AG09319 (cell line): ENCODE results near the gene TTC28.

Experiments used
- DNase-seq: peaks from one replicate; pipeline ENCODE4 v3.0.0-alpha.2; 2010; ENCODE audit warnings: low read depth; ENCODE audit errors: extremely low read depth
- TF ChIP-seq, protein P1 (sequence below): IDR thresholded peaks from 2 replicates; pipeline ENCODE4 v1.5.1; 2011; ENCODE audit warnings: low read depth, mild to moderate bottlenecking, inconsistent platforms, low read length, moderate library complexity

Gene TTC28

GRCh38 chr22:28268171-28268570 lies 411.5 kb downstream of the TTC28 start:
- DNase-seq: no peak
- TF ChIP-seq, protein P1, sequence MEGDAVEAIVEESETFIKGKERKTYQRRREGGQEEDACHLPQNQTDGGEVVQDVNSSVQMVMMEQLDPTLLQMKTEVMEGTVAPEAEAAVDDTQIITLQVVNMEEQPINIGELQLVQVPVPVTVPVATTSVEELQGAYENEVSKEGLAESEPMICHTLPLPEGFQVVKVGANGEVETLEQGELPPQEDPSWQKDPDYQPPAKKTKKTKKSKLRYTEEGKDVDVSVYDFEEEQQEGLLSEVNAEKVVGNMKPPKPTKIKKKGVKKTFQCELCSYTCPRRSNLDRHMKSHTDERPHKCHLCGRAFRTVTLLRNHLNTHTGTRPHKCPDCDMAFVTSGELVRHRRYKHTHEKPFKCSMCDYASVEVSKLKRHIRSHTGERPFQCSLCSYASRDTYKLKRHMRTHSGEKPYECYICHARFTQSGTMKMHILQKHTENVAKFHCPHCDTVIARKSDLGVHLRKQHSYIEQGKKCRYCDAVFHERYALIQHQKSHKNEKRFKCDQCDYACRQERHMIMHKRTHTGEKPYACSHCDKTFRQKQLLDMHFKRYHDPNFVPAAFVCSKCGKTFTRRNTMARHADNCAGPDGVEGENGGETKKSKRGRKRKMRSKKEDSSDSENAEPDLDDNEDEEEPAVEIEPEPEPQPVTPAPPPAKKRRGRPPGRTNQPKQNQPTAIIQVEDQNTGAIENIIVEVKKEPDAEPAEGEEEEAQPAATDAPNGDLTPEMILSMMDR: no peak

- TF ChIP-seq, protein P1: no peak
- DNase-seq: no peak
Measured at GRCh38 chr22:28260619-28261018, 419.0 kb downstream of the TTC28 start.

- TF ChIP-seq, protein P1: no peak
- DNase-seq: no peak
Measured at GRCh38 chr22:28259774-28260312, 419.8 kb downstream of the TTC28 start.

DNA sequence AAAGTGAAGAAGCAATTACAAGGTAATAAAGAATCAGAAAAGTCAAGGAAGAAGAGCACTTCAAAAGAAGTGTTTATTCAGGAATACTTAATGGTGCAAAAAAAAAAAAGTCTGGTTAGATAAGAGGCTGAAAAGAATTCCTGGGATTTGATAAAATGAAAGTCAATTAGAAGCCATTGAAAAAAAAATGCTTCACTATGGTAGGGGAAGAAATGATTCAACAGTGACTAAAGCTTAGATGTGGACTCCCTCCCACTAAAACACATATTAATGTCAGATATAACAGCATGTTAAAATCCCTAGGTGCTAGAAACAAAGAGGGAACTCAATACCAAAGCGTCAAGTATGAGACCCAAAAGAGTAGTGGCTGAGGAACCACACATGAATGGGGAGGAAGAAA lies 425.2 kb downstream of the TTC28 start:
- DNase-seq: no peak
- TF ChIP-seq, protein P1: no peak

DNA sequence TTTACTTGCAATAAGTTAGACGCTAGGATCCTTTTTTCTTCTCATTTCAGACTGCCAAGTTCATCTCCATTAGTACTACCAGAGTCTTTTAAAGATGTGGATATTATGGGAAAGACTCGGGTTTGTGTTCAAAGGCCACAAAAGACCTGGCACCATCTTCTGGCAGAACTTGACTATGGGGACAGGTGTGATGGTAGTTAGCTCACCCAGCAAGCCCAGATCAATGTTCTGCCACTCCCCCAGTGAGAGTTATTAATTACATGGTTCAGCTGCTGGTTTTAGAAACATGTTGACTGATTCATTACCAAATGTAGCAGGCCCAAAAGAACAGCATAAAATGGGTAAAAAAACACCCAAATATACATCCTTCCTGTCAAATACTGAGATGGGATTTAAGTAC lies 427.1 kb downstream of the TTC28 start:
- TF ChIP-seq, protein P1: no peak
- no peak for DNase-seq

GRCh38 chr22:28250036-28250695 lies 429.5 kb downstream of the TTC28 start:
- DNase-seq: no peak
- TF ChIP-seq, protein P1: no peak

- DNase-seq: no peak
- TF ChIP-seq, protein P1: no peak
Measured at GRCh38 chr22:28249402-28249801, 430.2 kb downstream of the TTC28 start.
